NCI-H774 (cell line): ENCODE results near the gene EPM2A.
"Not testable (repeated sequence)": the region's sequence is repeated elsewhere in the genome, so short reads cannot be mapped to it uniquely, and the experiment has no call there.

Experiments
- DNase-seq: peaks from one replicate; lab custom pipeline; 2025; lab: John Stamatoyannopoulos, UW

The EPM2A gene

GRCh38 chr6:145729887-145730286, 5.4 kb downstream of the EPM2A start:
- no peak for DNase-seq

- DNase-seq = no peak
Measured at GRCh38 chr6:145728444-145729385, 6.6 kb downstream of the EPM2A start.

- DNase-seq = no peak
Measured at GRCh38 chr6:145727817-145728388, 7.4 kb downstream of the EPM2A start.

DNA sequence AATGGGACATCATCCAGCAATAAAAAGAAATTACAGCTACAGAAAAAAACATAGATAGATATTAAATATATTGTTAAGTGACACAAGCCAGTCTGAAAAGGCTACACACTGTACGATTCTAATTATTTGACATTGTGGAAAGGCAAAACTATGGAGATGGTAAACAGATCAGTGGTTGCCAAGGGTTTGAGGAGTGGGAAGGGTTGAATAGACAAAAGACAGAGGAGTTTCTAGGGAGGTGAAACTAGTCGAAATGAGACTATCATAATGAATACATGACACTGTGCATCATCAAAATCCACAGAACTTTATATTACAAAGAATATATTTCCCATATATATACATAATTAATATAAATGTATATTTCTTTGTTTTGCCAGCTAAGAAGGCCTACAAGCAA, 9.8 kb downstream of the EPM2A start:
- DNase-seq = no peak

DNA sequence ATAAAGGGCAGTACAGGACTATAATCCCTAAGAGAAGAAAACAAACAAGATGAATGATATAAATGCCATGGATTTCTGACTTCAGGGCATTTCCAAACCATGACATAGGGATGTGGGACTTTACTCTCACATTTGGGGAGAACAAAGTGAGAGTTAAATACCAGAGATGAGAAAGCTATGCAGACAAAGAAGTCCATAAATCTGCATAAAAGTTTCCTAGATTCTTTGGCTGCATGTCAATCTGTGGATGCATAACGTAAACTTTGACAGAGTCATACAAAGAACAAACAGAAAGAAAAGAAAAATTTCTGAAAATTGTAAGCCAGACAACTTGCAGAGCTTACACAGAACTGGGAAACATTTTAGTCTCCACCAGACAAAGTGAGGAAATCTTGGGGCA, 11.7 kb downstream of the EPM2A start:
- DNase-seq = no peak

DNA sequence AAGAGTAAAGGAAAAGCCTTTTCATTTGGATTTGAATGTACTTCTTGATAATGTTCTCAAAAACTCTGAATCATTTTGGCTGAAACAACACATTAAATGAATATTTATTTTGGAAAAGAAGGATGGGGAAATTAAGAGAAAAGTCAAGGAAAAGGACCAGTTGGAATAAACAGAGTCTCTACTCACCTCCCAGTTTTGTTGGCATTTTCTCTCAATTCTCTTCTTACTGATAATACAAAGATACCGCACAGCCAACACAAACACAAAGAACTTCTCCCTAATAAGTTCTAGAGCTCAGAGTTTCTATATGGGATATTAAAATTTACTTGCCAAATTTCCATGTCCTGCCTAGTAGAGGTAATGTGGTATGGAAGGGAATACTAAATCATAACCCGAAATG, 13.1 kb downstream of the EPM2A start:
- no peak for DNase-seq

DNA sequence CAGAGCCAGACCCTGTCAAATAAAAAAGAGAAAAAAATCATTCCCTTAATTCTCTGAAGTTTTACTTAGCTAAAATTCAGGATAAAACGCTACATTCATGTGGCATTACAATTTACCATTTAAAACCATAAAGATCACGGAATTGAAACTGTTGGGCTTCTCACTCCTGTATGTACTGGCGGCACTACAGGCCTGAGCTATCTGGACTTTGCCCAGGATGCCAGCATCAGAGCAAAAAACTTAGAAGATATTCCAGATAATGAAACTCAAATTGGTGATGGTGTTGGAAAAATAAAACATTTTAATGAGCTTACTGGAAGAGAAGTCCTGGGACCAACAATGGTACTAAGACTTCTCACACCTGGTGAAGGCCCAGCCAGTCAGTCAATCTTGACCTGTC, 14.2 kb downstream of the EPM2A start:
- no peak for DNase-seq

- no peak for DNase-seq
Measured at GRCh38 chr6:145715426-145715825, 19.9 kb downstream of the EPM2A start.

DNA sequence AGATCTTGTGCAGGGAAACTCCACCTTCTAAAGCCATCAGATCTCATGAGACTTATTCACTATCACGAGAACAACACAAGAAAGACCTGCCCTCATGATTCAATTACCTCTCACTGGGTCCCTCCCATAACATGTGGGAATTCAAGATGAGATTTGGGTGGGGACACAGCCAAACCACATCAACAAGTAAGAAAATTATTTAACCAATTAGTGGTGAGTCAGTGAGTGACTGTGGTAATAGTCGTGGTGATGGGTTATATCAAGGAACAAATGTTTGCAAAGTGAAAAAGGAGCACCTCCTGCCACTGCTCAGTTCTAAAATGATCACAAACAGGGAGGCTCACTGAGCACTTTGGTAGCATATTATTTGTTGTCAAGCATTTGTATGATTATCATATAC, 20.6 kb downstream of the EPM2A start:
- DNase-seq = no peak

DNA sequence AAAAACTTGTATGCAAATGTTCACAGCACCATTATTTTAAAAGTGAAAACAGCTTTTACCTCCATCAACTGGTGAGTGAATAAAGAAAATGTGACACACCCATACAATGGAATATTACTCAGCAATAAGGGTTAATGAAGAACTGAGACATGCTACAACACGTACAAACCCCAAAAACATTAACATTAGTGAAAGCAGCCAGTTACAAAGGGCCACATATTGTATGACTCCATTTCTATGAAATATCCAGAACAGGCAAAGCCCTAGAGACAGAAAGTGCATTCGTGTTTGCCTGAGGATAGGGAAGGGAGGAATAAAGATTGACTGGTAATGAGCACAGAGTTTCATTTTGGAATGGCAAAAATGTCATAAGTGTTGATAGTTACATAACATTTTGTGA, 21.5 kb downstream of the EPM2A start:
- no peak for DNase-seq

GRCh38 chr6:145711372-145711771, 23.9 kb downstream of the EPM2A start:
- DNase-seq = no peak

DNA sequence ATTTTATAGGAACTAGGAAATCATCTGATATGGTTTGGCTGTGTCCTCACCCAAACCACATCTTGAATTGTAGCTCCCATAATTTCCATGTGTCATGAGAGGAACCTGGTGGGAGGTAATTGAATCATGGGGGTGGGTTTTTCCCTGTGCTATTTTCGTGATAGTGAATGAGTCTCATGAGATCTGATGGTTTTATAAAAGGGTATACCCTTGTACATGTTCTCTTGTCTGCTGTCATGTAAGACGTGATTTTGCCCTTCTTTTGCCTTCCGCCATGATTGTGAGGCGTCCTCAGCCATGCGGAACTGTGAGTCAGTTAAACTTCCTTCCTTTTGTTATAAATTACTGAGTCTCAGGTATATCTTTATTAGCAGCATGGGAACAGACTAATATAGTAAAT, 27.9 kb downstream of the EPM2A start:
- DNase-seq = no peak

GRCh38 chr6:145705561-145705960, 29.8 kb downstream of the EPM2A start:
- no peak for DNase-seq

DNA sequence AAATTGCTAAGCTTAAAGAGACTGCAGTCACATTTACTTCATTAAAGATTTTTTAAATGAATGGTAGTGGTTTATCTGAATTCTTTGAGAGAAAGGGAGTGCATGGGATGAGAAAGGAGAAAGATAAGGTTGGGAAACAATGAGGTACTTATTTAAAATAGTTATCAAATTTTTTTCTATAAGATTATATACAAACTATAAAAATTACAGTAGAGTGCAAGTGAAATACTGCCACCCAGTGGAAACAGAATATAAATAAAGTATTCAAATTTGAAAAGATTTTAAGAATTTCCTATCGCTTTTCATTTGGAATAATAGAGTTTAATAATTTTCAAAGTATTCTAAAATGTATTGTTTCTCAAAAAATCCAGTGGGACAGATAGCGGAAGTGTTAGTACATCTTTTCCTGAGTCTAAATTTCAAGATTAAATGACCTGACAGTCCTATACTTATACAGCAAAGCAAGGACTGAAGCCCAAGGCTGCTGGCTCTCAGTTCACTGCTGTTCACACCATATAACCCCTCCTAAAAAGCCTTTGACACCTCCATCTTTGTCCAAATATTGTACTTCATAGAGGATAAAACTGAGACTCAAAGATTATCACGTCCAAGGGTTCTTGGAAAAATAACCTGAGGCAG, 31.1 kb downstream of the EPM2A start:
- DNase-seq = no peak

GRCh38 chr6:145699462-145699861, 35.9 kb downstream of the EPM2A start:
- no peak for DNase-seq

- not testable (repeated sequence) for DNase-seq
Measured at GRCh38 chr6:145697401-145697800, 37.9 kb downstream of the EPM2A start.

DNA sequence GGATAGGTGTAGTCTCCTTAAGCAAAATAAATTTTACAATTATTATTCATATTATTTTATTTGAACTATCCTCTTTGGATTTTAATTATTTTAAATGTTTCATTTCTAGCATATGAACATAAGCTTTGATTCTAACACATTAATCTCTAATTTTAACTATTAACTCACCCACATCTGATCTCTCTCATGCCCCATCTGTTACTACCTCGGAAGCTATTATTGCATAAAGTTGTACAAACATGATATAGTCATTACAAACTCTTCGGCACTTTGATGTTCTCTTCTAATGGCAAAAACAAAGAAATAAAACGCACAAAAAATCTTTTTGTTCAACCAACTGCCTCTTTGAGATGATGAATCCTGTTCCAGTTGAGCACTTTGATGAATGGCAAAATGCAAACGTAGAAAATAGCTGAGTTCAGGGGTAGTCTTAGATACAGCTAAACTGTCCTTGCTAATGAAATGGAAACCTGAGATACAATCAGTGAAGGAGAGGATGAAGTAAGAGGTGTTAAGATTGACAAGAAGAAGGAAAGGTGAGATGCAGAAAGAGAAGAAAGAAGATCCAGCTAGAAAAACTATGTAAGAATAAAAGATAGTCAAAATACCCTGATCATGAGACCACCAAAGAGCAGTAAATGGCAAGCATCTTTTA, 41.1 kb downstream of the EPM2A start:
- DNase-seq = no peak

DNA sequence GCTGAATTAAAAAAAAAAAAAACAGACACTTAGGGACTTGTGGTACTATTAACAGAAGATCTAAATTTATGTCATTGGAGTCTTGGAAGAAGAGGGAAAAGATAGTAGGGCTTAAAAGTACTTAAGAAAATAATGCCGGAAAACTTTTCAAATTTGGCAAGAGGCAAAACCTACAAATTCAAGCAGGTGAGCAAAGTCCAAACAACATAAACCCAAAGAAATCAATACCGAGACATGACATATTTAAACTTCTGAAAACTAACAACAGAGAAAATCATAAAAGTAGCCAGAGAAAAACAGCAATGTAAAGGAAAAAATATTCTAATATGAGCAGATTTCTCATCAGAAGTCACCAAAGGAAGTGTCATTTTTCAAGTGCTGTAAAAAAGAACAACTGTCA, 44.4 kb downstream of the EPM2A start:
- no peak for DNase-seq

DNA sequence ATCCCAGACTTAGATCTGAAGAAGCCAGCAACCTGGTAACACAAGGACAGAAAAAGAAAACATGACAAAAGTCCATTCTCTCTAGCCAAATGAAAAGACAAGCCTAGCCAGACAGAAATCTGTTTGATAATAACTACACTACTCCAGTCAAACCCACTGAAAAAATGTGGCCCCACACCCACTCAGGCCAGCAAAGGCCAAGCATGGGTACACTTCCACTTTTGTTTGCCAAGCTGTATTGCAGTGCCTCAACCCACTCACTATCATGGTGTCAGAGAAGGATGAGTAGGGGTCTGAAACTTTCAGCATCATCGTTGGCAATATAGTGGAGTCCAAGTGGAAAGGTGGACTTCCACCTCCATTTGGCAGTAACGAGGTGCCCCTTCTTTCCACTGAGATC, 45.8 kb downstream of the EPM2A start:
- no peak for DNase-seq

DNA sequence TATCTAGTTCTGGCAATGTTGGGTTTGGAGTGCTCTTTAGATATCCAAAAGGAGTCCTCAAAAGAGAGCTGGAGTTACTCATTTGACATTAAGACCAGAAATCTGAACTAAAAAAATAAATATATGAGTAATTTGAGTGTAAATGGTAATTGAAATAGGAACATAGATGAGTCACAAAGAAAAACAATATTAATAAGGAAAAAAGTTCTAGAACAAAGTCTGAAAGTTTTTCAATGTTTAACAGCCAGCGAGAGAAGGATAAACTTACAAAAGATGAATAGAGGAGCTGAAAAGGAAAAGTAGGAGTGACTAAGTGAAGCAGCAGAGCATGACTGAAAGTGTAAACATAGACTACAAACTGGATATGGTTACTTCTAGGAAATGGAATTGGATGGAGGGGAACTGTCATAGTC, 46.8 kb downstream of the EPM2A start:
- no peak for DNase-seq

- no peak for DNase-seq
Measured at GRCh38 chr6:145685932-145686331, 49.4 kb downstream of the EPM2A start.

DNA sequence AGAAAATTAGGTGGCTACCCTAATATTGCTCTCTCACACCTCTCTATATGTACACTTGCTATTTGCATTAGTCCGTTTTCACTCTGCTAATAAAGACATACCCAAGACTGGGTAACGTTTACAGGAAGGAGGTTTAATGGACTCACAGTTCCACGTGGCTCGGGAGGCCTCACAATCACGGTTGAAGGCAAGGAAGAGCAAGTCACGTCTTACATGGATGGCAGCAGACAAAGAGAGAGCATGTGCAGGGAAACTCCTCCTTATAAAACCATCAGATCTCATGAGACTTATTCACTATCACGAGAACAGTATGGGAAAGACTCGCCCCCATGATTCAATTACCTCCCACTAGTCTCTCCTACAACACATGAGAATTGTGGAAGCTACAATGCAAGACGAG, 53.4 kb downstream of the EPM2A start:
- no peak for DNase-seq

DNA sequence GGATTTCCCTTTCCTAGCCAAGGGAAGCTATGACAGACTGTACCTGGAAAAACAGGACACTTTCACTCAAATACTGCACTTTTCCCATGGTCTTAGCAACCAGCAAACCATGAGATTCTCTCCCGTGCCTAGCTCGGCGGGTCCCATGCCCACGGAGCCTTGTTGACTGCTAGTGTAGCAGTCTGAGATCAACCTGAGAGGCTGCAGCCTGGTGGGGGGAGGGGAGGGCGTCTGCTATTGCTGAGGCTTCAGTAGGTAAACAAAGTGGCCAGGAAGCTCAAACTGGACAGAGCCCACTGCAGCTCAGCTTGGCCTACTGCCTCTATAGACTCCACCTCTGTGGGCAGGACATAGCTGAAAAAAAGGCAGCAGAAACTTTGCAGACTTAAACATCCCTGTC, 61.8 kb downstream of the EPM2A start:
- DNase-seq = no peak
